ENCODE measurements around the gene FAM3A.

FAM3A gene

GRCh38 chrX:154486396-154487207 is 29.4 kb downstream of the FAM3A start, which contains the start of gene UBL4A (continued):
- TF ChIP-seq AEBP2 (tag by site-specific recombination; IDR thresholded peaks at IDR 0.05; ENCODE audit: borderline replicate concordance), result no peak
- TF ChIP-seq ZBTB10 (tag by site-specific recombination; IDR thresholded peaks at IDR 0.05), result peak; percentile 77
- TF ChIP-seq PATZ1 (tag by site-specific recombination; IDR thresholded peaks at IDR 0.05), result peak; percentile 88
- peak; percentile 44; the same call in 1 of the 2 replicates for TF ChIP-seq ZNF629 (tag by site-specific recombination; IDR thresholded peaks at IDR 0.05)
- TF ChIP-seq WT1 (tag by site-specific recombination; IDR thresholded peaks at IDR 0.05), result peak; percentile 67; the same call in 1 of the 2 replicates
- TF ChIP-seq ZBTB26 (tag by site-specific recombination; optimal IDR thresholded peaks at IDR 0.05), result peak; percentile 71
- peak; percentile 36; the same call in 1 of the 2 replicates for TF ChIP-seq ZNF76 (tag by site-specific recombination; IDR thresholded peaks at IDR 0.05; ENCODE audit: borderline replicate concordance, low read depth)
- no peak for TF ChIP-seq ZBTB48 (tag by site-specific recombination; IDR thresholded peaks at IDR 0.05)
- TF ChIP-seq ZIC2 (tag by site-specific recombination; IDR thresholded peaks at IDR 0.05), result peak; percentile 71
- peak; percentile 79 for TF ChIP-seq SP3 (tag by site-specific recombination; IDR thresholded peaks at IDR 0.05)
- TF ChIP-seq ZFHX2 (tag by site-specific recombination; conservative IDR thresholded peaks at IDR 0.05), result peak; percentile 99
- no peak for TF ChIP-seq ZNF518A (tag by site-specific recombination; conservative IDR thresholded peaks at IDR 0.05; ENCODE audit: low read depth)
- TF ChIP-seq ZBTB20 (tag by site-specific recombination; IDR thresholded peaks at IDR 0.05), result peak; percentile 24; the same call in 1 of the 2 replicates
- peak; percentile 96 for TF ChIP-seq PRDM10 (tag by site-specific recombination; IDR thresholded peaks at IDR 0.05)
- TF ChIP-seq ZNF335 (tag by site-specific recombination; conservative IDR thresholded peaks at IDR 0.05), result peak; percentile 68
- TF ChIP-seq SP7 (tag by site-specific recombination; IDR thresholded peaks at IDR 0.05), result peak; percentile 71
- TF ChIP-seq ZNF2 (tag by site-specific recombination; IDR thresholded peaks at IDR 0.05), result no peak
- TF ChIP-seq BCL11B (tag by site-specific recombination; IDR thresholded peaks at IDR 0.05; ENCODE audit: low read depth), result peak; percentile 31; the same call in 1 of the 2 replicates
- TF ChIP-seq ZBTB7A (tag by site-specific recombination; IDR thresholded peaks at IDR 0.05; ENCODE audit: low read depth), result 0 out of 2 replicates have a peak, but pooled peaks have one; percentile 20
- TF ChIP-seq KLF16 (tag by site-specific recombination; IDR thresholded peaks at IDR 0.05), result peak; percentile 60; the same call in 1 of the 2 replicates
- TF ChIP-seq EGR2 (tag by site-specific recombination; IDR thresholded peaks at IDR 0.05; ENCODE audit: low read depth), result peak; percentile 96
- no peak for TF ChIP-seq ZNF837 (tag by site-specific recombination; IDR thresholded peaks at IDR 0.05)

All from HEK293 (cell line).